Naive B cell (primary cell): ENCODE data around the gene ATF6. TPM values are rescaled to one million over a fixed set of nuclear protein-coding genes. Genes with fewer than 3 reads are reported as not detected.
"Not testable (repeated sequence)": the region's sequence is repeated elsewhere in the genome, so short reads cannot be mapped to it uniquely, and the experiment has no call there.

Experiments
- ATAC-seq, 2 donors: fragments of 150-1000 bp; cut with Tn5 transposase; 2 replicates each; pipeline ENCODE4 v1.10.0; 2021; ENCODE audit warnings: low read depth in 2 of 2, mild to moderate bottlenecking in 2 of 2, moderate library complexity in 2 of 2
- DNase-seq: peaks from one replicate; pipeline ENCODE4 v3.0.0; 2022
- H3K27ac Mint-ChIP-seq, 6 donors: one replicate each; pipeline ENCODE4 v1.8.0; 2020 to 2022; ENCODE audit warnings: mild to moderate bottlenecking in 6 of 6, mixed read lengths in 6 of 6, moderate library complexity in 5 of 6, inconsistent platforms in 2 of 6
- H3K27me3 Mint-ChIP-seq, 3 donors: one replicate each; pipeline ENCODE4 v1.8.0; 2021 to 2022; ENCODE audit warnings: mixed read lengths in 3 of 3, mild to moderate bottlenecking in 1 of 3
- H3K36me3 Mint-ChIP-seq, 2 donors: one replicate each; pipeline ENCODE4 v1.8.0; 2020 to 2022; ENCODE audit warnings: mixed read lengths in 2 of 2, inconsistent platforms in 1 of 2, mild to moderate bottlenecking in 1 of 2
- H3K4me1 Mint-ChIP-seq, 3 donors: one replicate each; pipeline ENCODE4 v1.8.0; 2020 to 2022; ENCODE audit warnings: mixed read lengths in 3 of 3, inconsistent platforms in 1 of 3, mild to moderate bottlenecking in 1 of 3, moderate library complexity in 1 of 3
- H3K4me3 Mint-ChIP-seq, 8 donors: one replicate each; pipeline ENCODE4 v1.8.0; 2020 to 2022; ENCODE audit warnings: mild to moderate bottlenecking in 8 of 8, mixed read lengths in 8 of 8, moderate library complexity in 8 of 8, inconsistent platforms in 2 of 8
- H3K9me3 Mint-ChIP-seq, 7 donors: one replicate each; pipeline ENCODE4 v1.8.0; 2020 to 2022; ENCODE audit warnings: mixed read lengths in 7 of 7, mild to moderate bottlenecking in 5 of 7, inconsistent platforms in 2 of 7, moderate library complexity in 1 of 7
- polyA plus RNA-seq, 6 donors: library from polyadenylated mRNA; unstranded; fragments of 300-500 nt; fragmentation: Illumina TruSeq; gene quantifications; one replicate each; pipeline ENCODE4 v1.2.3, GENCODE V29; 2021; ENCODE audit warnings: low read depth in 6 of 6

The ATF6 gene
- polyA plus RNA-seq, 6 donors from 2014 or later = 12.0 to 15.3 (median 14.3) TPM

DNA sequence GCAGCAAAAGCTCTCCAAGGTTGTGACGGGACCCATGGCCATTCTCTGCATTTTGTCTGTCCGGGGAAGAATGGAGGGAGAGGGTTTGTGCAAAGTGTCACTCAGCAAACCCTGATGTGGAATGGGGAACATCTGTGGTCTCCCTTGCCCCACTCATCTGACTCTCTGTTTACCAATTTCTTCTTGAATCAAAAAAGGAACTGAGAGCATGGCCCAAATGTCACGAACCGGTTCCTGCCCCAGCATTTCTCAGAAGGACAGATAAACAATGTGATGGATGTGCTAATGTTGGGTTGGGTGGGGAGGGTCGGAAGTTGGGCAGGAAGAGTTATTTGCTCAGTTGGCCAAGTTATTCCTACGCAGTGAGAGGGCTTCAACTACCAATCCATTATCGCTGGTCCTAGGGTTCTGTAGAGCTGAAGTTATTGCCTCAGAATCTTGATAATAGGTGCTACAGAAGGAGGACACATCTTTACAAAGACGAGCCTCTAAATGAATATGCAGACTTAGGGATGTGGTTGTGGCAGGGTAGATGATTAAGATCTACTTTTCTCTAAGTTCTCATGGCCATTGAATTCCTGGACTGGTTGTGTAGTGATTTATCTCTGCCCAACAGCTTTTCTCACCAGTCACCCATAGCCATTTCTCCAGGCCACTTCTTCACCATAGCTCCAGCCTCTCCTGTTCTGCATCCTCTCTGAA, 26.1 kb upstream of the ATF6 start:
- ATAC-seq = peak; percentile 70 to 75

DNA sequence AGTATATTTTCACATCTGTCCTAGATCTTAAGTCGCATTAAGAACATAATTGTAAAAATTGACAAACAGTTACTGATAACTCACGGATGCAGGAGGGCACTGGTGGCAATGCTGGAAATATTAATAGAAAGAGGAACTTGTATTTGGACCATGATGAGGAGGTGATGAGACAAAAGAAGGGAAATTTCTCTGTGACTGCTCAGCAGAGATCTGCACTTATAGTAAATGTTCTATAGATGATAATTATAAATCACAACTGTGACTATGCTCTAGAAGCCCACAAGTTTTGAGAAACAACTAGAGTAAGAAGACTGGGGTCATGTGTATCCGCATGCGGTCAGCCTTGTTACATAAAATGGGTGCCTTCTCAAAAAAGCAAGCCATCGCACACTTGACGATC, 25.2 kb upstream of the ATF6 start:
- no peaks in the 10 kb centered on the region for H3K36me3 Mint-ChIP-seq
- peaks cover 34 to 41% (median 37%) of the 10 kb centered on the region in 3 donors for H3K4me1 Mint-ChIP-seq
- H3K9me3 Mint-ChIP-seq = no peaks in the 10 kb centered on the region
- H3K27ac Mint-ChIP-seq = peak overlapping the region; percentile 39 to 93 (median 85)
- peak; percentile 37 to 44 for ATAC-seq
- DNase-seq = no peak
- peaks cover 9 to 21% (median 12%) of the 10 kb centered on the region in 3 donors for H3K27me3 Mint-ChIP-seq
- H3K4me3 Mint-ChIP-seq = peak overlapping the region in 7 of 8 donors; percentile 10 to 87 (median 67)

More for the DNA sequence above, 26.1 kb upstream of the ATF6 start:
- peaks cover 34 to 45% (median 37%) of the 10 kb centered on the region in 3 donors for H3K4me1 Mint-ChIP-seq
- H3K9me3 Mint-ChIP-seq = no peaks in the 10 kb centered on the region
- H3K36me3 Mint-ChIP-seq = no peaks in the 10 kb centered on the region
- peaks cover 4 to 13% (median 5%) of the 10 kb centered on the region in 3 donors for H3K27me3 Mint-ChIP-seq
- peak overlapping the region; percentile 5 to 87 (median 73) for H3K4me3 Mint-ChIP-seq
- DNase-seq = peak; percentile 67
- H3K27ac Mint-ChIP-seq = peak overlapping the region; percentile 35 to 93 (median 86)

DNA sequence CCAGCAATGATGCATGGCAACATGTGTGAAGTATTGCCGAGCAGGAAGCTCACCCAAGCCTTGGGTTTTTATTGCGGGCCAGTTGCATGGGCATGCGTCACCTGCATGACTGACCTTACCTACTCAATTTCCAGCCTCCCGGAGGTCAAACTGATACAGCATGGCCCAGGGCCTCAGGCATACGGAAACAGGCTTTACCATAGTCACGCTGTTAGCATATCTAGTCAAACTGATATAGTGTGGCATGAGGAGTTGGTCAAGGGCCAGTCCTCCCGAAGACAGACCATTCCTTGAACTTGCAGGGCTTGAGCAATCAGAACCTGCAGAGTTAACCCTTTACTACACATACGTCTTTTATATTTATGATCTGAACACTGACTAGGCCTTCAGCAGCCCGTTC, 22.9 kb upstream of the ATF6 start:
- H3K4me3 Mint-ChIP-seq = no peak overlapping the region
- H3K27me3 Mint-ChIP-seq = peaks cover 9 to 29% (median 23%) of the 10 kb centered on the region in 3 donors
- no peaks in the 10 kb centered on the region for H3K9me3 Mint-ChIP-seq
- DNase-seq = no peak
- no peaks in the 10 kb centered on the region for H3K36me3 Mint-ChIP-seq
- H3K4me1 Mint-ChIP-seq = peaks cover 36 to 39% (median 37%) of the 10 kb centered on the region in 3 donors
- H3K27ac Mint-ChIP-seq = no peak overlapping the region
- no peak for ATAC-seq

DNA sequence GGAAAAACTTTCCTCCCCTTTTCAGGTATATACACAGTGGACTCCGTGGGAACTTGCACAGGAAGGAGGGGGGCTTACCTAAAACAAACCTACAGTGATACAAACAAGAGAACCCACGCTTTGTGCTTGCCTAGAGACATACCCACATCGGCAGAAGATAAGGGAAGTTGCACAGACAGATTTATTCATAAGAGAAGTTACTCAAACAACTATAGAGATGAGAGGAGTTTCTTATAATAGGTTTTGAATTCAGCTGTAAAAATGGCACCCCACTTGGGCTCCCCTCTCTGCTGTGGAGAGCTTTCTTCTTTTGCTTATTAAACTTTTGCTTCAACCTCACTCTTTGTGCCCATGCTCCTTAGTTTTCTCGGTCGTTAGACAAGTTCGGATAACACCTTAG, 18.3 kb upstream of the ATF6 start:
- H3K36me3 Mint-ChIP-seq = no peaks in the 10 kb centered on the region
- ATAC-seq (no peak), DNase-seq (no peak)
- H3K4me1 Mint-ChIP-seq = peaks cover 21 to 35% (median 27%) of the 10 kb centered on the region in 3 donors
- no peaks in the 10 kb centered on the region for H3K9me3 Mint-ChIP-seq
- H3K27ac Mint-ChIP-seq = peak overlapping the region in 1 of 6 donors; percentile 60
- H3K4me3 Mint-ChIP-seq = peak overlapping the region in 4 of 8 donors; percentile 21 to 94 (median 50)
- peaks cover 9 to 29% (median 23%) of the 10 kb centered on the region in 3 donors for H3K27me3 Mint-ChIP-seq

DNA sequence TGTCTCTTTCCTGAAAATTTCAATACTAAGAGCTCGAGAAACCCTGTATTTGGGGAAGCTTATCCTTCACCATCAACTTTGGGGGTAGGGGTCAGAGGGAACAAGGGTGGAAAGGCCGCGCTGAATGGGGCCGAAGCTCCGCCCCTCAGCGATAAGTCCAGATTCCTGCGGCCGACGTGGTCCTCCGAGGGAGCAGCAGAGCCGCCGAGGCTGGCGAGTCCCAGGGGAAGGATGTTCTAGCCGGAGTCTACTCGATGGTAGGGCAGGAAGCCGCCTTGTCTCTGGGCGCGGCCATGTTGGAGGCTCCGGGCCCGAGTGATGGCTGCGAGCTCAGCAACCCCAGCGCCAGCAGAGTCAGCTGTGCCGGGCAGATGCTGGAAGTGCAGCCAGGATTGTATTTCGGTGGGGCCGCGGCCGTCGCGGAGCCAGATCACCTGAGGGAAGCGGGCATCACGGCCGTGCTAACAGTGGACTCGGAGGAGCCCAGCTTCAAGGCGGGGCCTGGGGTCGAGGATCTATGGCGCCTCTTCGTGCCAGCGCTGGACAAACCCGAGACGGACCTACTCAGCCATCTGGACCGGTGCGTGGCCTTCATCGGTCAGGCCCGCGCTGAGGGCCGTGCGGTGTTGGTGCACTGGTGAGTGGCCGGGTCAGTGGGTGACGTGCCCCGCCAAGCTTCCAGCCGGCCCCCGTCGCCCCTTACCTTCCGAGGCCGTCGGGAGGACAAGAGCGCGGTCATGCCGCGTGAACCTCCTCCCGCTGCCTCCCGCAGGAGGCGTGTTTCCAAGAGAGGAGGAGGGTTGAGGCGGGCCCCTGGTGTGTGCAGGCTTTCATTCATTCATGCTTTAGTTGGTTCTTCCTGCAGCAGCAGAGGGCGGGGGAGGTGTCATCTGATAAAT, 16.4 kb upstream of the ATF6 start, which contains the start of gene DUSP12:
DUSP12 (plus strand) TSS at position 278 of the 899 bp plus-strand sequence; CDS start at position 294, 16 bp downstream.
- DNase-seq = peak; percentile 87
- Mint-ChIP-seq H3K9me3 (peaks cover 0 to 2% (median 0%) of the 10 kb centered on the region in 7 donors), H3K36me3 (peaks cover 10 to 13% of the 10 kb centered on the region in 2 donors), H3K27me3 (peaks cover 8 to 21% (median 19%) of the 10 kb centered on the region in 3 donors), H3K4me1 (peaks cover 21 to 38% (median 27%) of the 10 kb centered on the region in 3 donors), H3K4me3 (peak within 1 kb of the TSS; percentile 94 to 100 (median 98)), H3K27ac (peak within 1 kb of the TSS; percentile 88 to 98 (median 94))
- ATAC-seq = peak; percentile 96 to 98

DNA sequence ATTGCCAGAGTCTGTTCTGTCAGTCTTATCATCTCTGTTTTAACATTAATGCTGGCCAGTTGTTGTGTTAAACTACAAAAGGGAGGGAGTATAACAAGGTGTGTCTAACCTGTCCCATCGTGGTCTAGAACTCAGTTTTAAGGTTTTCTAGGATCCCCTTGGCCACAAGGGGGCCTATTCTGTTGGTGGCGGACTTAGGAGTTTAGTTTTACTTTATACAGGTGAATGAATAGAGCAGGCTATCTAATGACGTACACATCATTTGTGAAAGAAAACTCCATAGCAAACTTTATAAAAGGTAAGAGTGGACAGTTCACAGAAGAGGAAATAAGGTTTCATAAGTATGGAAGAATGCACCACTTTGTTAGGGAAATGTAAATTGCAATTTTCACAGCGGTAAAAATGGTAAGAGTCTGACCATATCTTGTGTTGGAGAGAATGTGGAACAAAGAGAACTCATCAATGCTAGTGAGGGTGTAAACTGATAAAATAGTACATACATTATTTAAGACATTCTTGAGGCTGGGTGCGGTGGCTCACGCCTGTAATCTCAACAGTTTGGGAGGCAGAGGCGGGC, 2.5 kb upstream of the ATF6 start:
- peak; percentile 40 to 46 for ATAC-seq
- peaks cover 21 to 43% (median 29%) of the 10 kb centered on the region in 3 donors for H3K4me1 Mint-ChIP-seq
- no peaks in the 10 kb centered on the region for H3K27me3 Mint-ChIP-seq
- no peaks in the 10 kb centered on the region for H3K36me3 Mint-ChIP-seq
- peak overlapping the region; percentile 37 to 87 (median 67) for H3K4me3 Mint-ChIP-seq
- no peaks in the 10 kb centered on the region for H3K9me3 Mint-ChIP-seq
- peak overlapping the region in 5 of 6 donors; percentile 17 to 86 (median 73) for H3K27ac Mint-ChIP-seq
- DNase-seq = peak; percentile 33

DNA sequence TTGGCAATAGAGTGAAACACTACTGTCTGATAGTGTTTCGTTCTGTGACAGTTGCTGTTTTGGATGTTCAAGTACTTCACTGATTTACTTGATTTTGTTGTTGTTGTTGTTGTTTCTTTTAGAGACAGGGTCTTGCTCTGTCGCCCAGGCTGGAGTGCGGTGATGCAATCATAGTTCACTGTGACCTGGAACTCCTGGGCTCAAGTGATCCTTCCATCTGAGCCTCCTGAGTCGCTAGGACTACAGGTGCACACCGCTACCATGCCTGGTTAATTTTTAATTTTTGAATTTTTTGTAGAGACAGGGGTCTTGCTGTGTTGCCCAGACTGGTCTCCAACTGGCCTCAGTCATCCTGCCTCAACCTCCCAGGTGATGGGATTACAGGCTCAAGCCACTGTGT, 2.3 kb downstream of the ATF6 start:
- Mint-ChIP-seq H3K9me3 (no peaks in the 10 kb centered on the region), H3K27me3 (no peaks in the 10 kb centered on the region), H3K4me3 (peak overlapping the region in 7 of 8 donors; percentile 54 to 99 (median 72)), H3K36me3 (no peaks in the 10 kb centered on the region), H3K27ac (peak overlapping the region in 1 of 6 donors; percentile 49), H3K4me1 (peaks cover 21 to 53% (median 34%) of the 10 kb centered on the region in 3 donors)
- ATAC-seq = no peak
- no peak for DNase-seq

DNA sequence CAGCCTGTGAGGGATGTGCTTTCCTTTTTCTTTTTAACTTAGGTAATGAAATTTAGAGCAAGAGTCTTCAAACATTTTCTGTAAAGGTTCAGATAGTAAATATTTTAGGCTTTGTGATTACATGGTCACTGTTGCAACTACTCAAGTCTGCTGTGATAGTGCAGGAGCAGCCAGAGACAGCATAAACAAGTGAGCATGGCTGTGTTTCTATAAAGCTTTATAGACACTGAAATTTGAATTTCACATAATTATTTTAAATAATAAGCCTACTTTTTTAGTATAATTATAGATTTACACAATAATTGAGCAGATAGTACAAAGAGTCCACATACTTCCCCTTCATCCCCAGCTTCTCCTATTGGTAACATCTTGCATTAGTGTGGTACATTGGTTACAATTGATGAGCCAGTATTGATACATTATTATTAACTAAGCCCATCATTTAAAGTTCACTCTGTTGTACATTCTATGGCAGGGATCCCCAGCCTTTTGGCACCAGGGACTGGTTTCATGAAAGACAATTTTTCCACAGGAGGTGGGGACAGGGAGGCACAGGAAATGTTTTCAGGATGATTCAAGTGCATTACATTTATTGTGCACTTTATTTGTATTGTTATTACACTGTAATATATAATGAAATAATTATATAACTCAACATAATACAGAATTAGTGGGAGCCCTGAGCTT, 3.0 kb downstream of the ATF6 start:
- Mint-ChIP-seq H3K36me3 (no peaks in the 10 kb centered on the region), H3K27me3 (no peaks in the 10 kb centered on the region), H3K4me3 (peak overlapping the region in 2 of 8 donors; percentile 60 to 68), H3K9me3 (no peaks in the 10 kb centered on the region), H3K4me1 (peaks cover 18 to 48% (median 27%) of the 10 kb centered on the region in 3 donors), H3K27ac (no peak overlapping the region)
- DNase-seq (no peak), ATAC-seq (no peak)

DNA sequence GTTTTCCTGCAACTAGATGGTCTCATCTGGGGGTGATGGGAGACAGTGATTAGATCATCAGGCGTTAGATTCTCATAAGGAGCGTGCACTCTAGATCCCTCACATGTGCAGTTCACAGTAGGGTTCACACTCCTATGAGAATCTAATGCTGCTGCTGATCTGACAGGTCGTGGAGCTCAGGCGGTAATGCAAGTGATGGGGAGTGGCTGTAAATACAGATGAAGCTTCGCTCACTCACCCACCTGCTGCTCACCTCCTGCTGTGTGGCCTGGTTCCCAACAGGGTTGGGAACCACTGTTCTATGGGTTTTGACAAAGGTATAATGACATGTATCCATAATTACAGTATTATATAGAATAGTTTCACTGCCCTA, 3.5 kb downstream of the ATF6 start:
- Mint-ChIP-seq H3K27ac (peak overlapping the region in 1 of 6 donors; percentile 80), H3K4me1 (peaks cover 18 to 48% (median 27%) of the 10 kb centered on the region in 3 donors), H3K4me3 (peak overlapping the region in 2 of 8 donors; percentile 54 to 68)
- not testable (repeated sequence) for H3K36me3 Mint-ChIP-seq, DNase-seq, ATAC-seq, H3K27me3 Mint-ChIP-seq, H3K9me3 Mint-ChIP-seq

DNA sequence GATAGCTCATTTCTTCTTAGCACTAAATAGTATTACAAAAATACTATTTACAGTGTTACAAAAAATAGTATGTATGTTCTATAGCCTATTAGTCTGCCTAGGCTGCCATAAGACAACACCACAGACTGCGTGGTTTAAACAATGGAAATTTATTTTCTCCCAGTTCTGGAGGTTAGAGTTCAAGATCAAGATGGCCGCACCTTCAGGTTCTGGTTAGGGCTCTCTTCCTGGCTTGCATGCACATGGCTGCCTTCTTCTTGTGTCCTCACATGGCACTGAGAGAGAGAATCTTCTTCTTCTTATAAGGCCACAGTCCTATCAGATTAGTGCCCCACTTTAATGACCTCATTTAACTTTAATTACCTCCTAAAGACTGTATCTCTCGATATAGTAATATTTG, 4.1 kb downstream of the ATF6 start:
- Mint-ChIP-seq H3K4me3 (peak overlapping the region in 1 of 8 donors; percentile 68), H3K4me1 (peaks cover 18 to 43% (median 27%) of the 10 kb centered on the region in 3 donors), H3K27ac (no peak overlapping the region), H3K27me3 (no peaks in the 10 kb centered on the region), H3K36me3 (no peaks in the 10 kb centered on the region), H3K9me3 (no peaks in the 10 kb centered on the region)
- no peak for DNase-seq
- ATAC-seq = no peak

DNA sequence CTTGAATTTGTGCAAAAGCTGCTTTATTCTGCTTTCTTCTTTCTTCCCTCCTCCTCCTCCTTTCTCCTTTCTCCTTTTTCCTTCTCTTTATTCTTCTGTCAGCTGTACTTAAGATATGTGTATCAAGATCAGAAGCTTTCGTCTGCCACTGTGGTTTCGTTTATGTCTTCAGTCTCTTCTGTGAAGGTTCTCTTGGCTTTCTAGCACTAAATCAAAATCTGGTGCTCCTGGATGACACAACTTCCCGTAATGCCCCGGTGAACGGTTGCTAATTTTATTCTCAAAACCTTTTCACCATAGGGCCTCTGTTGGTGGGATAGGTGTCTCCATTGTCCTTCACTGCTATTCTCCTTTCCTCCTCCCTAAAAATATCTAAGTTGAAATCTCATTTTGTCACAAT, 5.0 kb downstream of the ATF6 start:
- Mint-ChIP-seq H3K36me3 (no peaks in the 10 kb centered on the region), H3K9me3 (no peaks in the 10 kb centered on the region), H3K4me3 (no peak overlapping the region), H3K4me1 (peaks cover 18 to 41% (median 27%) of the 10 kb centered on the region in 3 donors), H3K27me3 (no peaks in the 10 kb centered on the region), H3K27ac (no peak overlapping the region)
- ATAC-seq = no peak
- no peak for DNase-seq

DNA sequence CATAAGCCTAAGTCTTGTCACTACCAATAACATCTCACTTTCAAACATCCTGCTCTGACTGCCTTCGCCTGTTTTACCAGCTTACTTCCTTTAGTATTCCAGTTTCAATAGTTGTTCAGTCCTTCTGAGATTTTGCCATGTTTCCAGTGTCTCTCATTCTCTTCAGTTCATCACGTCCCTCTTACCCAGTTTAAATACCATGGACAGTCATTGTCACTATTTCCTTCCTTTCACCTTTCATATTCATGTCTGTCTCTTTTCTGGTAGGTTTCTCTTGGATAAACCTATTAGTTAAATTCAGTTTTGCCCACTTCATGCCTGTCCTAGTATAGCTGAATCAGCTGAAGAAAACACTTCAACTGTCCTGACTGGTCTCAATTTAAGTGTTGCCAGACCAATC, 5.9 kb downstream of the ATF6 start:
- Mint-ChIP-seq H3K27ac (no peak overlapping the region), H3K4me3 (no peak overlapping the region), H3K27me3 (no peaks in the 10 kb centered on the region), H3K36me3 (no peaks in the 10 kb centered on the region), H3K4me1 (peaks cover 10 to 33% (median 19%) of the 10 kb centered on the region in 3 donors), H3K9me3 (no peaks in the 10 kb centered on the region)
- DNase-seq (no peak), ATAC-seq (peak in 1 of 2 donors; percentile 6)
